ENCODE results near the gene SCN2B.
A peak's percentile ranks its signal among the peaks of the same experiment; 100 is the strongest.

SCN2B gene, protein sequence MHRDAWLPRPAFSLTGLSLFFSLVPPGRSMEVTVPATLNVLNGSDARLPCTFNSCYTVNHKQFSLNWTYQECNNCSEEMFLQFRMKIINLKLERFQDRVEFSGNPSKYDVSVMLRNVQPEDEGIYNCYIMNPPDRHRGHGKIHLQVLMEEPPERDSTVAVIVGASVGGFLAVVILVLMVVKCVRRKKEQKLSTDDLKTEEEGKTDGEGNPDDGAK

DNA sequence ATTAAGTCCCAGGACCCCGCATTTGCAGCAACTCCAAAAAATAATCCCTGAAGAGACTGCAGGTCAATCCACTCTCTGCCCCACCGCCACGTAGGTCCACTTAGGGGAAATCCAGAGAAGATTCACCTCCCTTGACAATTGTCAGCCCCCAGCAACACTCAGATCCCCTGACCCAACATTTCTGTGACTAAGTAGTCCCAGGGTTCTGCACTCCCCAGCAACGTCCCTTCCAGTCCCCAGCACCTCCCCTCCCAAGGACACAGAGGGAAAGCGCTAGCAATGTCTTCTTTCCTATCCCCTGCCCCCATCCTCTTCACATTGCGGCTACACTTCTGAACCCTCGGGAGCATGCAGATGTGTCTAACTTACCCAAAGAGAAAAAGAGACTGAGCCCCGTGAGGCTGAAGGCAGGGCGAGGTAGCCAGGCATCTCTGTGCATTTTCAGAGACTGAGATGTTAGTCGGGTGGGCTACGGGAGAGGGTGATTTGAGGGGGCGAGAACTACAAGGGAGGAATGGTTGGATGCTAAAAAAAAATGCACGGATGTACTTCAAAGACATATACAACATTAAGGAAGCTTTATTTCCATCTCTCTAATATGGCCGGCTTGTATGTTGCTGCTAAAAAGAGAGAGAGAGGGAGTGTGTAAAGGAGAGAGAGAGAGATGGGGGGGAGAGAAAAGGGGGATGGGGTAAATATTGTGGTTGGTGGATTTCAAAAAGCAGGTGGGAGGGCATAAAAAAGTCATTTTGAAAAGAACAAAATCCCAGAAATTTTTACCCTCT, at the start of gene SCN2B:
Gene SCN2B (minus strand): TSS at position 647 of the 785 bp plus-strand sequence. CDS start 208 bp downstream, at position 439.
- no peak for DNase-seq (ENCODE audit: low read depth)

DNA sequence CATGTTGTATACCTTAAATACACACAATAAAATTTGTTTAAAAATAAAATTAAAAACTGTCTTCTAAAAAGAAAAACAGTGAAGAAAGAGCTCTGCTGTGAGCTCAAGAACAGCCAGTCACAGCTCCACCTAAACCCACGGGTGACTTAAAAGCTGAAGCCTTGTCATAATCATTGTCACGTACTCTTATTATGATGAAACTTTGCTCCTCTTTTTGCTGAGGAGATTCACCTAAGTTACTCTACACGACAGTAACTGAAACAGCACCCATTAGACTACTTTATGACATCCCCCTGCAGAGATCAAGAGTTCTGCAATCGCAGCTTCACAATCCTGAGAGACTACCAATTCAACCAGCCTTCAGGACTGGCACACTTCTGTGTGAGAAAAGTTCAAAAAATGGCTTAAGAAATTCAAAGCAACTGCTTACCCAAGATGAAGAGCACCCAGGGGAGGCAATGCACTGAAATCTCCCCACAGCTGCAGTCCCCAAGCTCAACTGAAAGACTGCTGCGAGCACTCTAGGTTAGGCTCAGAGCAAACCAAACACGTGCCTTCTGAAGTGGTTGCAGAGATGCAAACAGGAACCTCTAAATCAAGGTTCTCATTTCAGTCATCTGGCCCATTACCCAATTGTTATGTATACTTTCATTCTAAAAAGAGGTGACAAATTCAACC, 48.2 kb upstream of the SCN2B start, which contains the start of gene JAML:
Gene JAML (minus strand): TSS at position 501 of the 678 bp plus-strand sequence. CDS start 10,145 bp downstream, outside the sequence.
- DNase-seq (ENCODE audit: low read depth), result no peak

DNA sequence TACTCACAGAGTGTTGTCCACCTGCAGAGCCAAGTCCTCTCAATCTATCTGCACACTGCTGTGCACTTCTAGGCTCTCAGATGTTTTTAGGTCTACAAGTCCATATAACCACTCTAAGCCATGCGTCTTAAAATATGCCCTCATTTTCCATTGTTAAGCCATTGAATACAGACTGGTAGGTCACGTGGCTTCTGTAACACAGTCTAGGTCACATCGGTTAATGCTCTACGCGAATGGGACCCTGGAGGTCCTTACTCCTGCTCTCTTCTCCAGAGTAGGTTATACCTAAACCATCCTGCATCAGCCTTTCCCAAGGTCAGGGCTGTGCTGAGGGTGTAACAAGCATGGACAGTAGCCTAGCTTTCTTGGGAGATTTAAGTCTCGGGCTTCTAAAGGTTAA, 47.6 kb upstream of the SCN2B start:
- no peak for DNase-seq (ENCODE audit: low read depth)

DNA sequence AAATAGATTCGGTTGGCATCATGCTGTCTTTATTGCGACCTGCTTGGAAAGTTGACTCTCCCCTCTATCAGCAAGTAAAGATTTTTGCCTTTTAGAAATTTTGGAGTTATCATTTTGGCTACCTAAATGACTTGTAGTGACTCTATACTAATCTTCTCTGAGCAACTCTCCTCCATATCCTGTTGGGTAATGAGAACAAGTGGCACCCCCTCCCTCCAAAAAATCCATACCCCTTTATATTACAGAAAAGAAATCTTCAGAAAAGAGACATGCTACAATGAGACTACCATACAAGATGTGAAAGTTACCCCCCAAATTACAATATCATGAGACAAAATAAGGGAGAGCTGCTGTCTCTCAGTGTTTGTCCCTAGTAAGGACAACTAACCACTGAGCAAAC, 47.1 kb upstream of the SCN2B start:
- DNase-seq (ENCODE audit: low read depth), result no peak

DNA sequence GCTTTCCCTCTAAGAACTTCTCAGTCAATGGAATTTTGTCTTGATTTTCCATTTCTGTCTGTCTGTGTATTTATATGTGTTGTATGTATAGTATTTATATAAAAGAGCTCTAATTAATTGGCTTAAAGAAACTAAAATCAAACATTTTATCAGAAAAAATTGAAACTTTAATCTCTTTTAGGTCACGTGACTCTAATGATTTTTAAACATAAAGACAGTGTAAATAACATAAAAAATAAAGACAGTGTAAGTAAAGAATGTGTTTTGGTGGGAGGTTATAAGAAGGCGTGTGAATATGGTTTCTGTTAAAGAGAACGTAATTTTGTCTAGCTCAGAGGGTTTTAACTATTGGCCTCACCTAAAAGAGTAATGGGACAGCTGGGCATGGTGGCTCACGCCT, 46.0 kb upstream of the SCN2B start:
- DNase-seq (ENCODE audit: low read depth), result no peak

DNA sequence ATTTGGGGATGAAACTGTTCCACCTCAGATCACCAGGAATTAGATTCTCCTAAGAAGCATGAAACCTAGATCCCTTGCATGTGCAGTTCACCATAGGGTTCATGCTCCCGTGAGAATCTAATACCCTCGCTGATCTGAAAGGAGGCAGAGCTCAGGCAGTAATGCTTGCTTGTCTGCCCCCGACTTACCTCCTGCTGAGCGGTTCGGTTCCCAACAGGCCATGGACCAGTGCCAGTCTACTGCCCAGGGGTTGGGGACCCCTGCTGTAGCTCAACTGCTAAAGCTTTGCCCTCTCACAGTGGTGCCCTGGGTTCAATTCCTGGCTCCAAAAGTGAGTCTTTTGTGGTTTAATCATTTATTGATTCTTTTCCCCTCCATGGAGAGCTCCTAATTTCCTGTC, 45.0 kb upstream of the SCN2B start:
- no peak for DNase-seq (ENCODE audit: low read depth)

DNA sequence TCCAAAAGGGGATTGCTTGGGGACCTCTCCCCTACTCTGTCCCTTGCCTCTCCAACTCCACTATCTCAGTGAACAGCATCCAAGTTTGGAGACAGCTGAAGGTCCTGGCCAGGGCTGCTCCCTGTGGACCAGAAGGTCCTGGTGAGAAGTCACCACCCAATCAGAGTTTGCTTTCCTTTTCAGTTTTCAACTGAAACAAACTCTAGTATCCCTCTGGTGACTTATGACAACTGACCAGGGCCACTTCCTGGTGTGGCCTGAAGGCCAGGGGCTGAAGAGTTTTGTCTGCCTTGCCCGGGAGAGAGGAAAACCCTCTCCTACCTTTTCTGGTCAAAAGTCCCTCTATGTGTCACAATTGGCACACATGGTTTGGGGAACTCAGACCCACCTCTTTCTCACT, 43.3 kb upstream of the SCN2B start:
- DNase-seq (ENCODE audit: low read depth), result no peak

DNA sequence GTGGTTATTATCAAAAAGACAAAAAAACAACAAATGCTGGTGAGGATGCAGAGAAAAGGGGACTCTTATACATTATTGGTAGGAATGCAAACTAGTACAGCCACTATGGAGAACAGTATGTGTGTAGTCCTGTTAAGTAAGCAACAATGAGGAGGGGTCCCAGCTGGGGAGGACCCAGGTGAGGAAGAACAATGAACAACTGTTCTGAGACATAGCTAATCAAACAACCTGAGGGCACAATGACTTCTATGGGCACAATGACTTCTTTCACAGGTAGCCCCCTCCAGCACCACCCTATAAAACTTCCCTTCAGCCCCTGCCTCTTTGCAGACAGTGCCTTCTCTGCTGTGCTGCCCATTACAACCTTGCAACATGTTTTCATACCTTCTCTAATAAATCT, 42.8 kb upstream of the SCN2B start:
- no peak for DNase-seq (ENCODE audit: low read depth)

DNA sequence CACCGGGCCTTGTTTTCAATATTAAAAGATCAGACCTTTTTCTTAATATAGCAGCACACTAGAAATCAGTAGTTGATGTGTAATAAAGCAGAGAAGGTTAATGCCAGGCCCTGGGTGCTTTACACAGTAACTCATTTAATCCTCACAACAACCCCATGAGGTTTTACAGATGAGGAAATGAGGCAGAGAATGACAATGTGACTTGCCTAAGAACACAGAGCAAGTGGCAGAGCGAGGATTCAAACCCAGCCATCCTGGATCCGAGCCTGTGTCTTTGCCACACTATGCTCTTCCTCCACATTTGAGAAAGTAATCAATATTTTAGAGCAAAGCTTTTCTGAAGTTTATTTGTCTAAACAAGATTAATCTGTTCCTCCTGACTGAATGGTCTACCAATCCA, 41.1 kb upstream of the SCN2B start:
- no peak for DNase-seq (ENCODE audit: low read depth)

DNA sequence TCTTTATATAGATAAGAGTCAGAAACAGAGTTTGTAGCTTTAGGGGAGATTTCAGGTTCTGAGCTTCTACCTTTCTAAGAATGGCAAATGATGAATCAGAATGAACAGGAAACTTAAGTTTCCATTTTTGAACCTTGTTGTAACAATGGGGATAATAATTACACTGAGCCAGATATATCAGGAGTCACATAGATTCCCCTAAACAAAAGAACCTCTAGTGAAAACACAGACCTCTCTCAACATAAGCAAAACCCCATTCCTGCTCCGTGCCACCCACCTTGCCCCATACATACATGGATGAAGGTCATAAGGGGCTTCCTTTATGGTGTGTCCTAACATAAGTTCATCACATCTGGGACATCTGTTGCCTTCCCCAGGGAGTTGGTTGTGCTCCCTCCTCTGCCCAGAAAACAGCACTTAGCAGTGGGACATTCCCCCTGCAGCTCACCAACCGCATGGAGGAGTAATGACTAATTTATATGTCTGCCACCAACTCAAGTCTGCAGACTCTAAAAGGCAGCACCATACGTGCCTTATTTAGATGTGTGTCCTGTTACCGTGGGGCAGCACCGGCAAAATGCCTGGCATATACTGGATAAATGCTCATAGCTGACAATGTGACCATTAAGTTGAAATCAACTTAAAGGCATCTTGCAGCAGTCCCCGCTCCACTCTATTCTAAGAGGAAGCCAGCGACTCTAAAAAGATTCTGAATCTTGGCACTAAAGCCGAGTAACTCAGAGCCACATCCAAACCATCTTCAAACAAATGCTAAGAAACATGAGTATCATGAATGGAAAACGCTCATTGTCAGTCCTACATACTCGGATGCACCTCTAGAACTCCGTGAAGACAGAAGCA, 40.4 kb upstream of the SCN2B start:
- no peak for DNase-seq (ENCODE audit: low read depth)

DNA sequence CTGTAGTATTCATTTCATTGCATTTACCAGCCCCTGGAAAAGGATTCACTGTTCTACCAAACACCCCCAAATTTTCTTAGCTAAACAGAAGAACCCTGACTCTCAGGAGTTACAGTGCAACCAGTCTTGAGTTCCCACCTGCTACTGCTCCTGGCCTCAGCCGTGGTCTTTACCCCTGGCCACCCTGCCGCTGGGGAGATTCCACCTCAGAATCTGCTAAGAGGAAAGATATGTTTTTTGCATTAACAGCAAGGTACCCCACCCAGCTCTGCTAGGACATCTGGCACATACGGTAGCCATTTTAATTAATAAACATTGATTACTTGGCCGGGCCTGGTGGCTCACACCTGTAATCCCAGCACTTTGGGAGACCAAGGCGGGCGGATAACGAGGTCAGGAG, 39.3 kb upstream of the SCN2B start:
- DNase-seq (ENCODE audit: low read depth), result no peak

DNA sequence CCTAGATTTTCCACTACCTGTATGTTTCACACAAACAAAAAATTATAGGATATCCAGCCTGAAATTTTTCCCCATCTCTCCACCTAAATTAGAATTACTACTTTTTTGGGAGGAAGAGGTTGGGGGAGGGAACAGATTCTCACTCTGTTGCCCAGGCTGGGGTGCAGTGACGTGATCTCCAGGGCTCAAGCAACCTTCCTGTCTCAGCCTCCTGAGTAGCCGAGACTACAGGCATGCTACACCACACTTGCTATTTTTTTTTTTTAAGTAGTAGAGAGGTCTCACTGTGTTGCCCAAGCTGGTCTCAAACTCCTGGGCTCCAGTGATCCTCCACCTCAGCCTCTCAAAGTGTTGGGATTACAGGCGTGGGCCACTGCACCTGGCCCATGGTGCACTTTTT, 38.8 kb upstream of the SCN2B start:
- DNase-seq (ENCODE audit: low read depth), result no peak

DNA sequence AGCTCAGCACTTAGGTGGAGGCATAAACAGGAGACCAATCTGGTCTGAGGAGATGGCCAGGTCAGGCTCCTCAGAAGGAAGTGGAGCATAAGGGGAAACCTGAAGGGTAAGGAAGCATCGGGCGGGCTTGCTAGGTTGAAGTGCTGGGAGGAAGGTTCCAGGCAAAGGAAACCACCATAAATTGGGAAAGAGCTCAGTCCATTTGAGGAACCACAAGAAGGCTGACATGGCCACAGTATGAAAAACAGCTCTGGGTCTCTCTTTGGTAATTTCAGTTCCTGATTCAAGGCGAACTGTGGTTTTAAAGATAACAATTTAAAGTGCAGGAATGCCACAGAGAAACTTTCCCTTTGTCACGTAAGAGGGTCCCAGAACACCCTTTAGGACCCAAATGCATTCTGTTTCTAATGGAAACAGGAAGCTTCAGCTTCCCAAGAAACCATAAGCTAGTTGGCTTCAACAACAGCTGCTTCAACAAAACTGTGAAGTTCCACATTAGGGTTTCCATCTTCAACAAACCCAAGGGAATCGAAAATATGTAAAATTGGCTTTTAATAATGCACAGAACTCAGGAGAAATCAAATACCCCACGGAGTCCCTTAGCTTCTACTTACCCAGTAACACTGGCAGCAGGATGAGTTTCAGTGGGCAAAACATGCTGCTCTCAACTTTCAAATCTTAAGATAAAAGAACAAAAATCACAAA, 37.9 kb upstream of the SCN2B start:
- no peak for DNase-seq (ENCODE audit: low read depth)

DNA sequence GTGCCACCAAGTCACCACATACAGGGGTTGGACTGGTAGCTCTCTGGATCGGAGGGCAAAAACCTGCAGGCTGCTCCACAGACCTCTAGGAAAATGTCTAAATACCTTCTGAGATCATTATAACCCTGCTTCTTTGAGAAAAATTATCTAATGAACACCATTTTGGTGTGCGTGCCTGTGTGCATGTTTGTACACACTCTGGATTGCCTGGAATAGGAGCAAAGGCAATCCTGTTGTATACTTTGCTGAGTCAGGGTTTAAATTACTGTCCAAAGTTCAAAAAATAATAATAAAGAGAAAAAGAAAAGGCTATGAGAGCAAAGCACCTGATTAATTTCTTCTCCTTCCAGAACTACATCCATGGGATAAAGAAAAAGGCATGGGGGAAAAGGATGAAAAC, 37.3 kb upstream of the SCN2B start:
- no peak for DNase-seq (ENCODE audit: low read depth)

DNA sequence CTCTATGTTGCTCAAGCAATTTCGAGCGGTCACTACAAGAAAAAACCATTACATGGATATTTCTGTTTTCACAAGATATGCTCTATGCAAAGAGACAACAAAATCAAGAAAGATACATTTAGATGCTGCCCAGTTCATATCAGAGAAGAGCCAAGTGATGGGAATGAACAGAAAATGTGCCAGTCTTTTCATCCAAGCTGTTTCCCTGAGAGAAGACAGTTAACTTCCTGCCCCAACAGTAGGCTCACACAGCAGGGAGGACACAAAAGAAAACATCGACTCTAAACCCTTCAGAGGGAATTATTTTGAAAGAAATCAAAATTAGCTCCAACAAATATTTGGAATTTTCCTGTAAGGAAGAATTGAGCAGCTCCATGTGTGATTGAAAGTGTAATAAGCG, 36.8 kb upstream of the SCN2B start:
- DNase-seq (ENCODE audit: low read depth), result no peak

DNA sequence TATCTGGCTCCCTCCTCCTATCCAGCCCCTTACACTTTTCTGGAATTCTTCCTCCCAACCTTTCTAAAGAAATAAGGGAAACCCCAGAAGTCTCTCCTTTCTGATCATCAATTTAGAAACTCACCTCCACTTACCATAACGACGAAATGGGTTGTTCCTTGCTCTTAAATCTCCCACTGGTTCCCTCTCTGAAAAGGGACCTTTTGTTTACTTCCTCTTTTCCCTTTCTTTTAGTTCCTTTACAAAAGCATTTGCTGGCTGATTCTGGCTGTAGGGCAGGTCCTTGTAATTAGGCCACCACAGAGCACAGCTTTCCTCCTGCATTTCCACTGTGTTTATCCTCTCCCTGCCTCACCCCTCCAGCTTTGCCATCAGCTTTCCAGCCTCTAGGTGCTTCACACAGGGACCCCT, 36.3 kb upstream of the SCN2B start:
- no peak for DNase-seq (ENCODE audit: low read depth)

DNA sequence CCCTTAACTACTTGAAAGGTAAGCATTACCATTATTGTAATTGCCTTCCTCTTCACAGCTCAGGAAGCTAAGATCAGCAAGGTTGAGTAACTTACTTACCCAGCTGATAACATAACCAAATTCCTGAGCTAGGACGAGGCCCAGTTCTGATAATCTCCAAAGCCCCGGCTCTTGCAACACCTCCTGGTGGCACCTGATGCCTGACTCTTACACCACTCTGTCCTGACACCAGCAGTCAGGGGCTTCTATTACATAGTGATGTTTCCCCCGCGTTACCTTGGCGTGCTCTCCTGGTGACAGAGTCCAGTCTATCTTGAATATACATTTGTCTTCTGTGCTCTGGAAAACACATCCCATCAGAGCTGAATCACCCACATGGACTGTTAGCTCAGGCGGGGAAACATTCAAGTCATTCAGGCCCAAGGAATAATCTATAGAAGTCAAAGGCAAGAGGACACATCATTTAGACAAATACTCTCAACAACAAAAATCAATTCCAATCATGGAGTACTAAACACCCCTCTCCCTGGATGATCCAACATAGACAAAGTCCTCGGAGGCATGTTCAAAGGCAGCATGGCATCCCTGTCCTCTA, 35.8 kb upstream of the SCN2B start:
- DNase-seq (ENCODE audit: low read depth), result peak; percentile 65

DNA sequence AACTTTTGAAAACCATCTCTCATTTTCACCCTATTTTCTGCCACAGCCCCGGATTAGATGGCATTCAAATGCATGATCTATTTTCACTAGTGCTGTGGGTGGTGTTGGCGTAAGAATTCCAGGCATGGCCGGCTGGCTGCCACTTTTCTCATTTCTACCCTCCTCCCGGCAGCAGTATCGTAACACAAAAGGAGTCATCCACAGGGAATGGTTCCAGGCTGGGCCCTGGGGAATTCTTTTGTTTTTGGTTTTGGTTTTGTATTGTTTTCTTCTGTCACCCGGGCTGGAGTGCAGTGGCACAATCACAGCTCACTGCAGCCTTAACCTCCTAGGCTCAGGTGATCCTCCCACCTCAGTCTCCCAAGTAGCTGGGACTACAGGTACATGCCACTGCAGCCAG, 34.6 kb upstream of the SCN2B start:
- DNase-seq (ENCODE audit: low read depth), result no peak

DNA sequence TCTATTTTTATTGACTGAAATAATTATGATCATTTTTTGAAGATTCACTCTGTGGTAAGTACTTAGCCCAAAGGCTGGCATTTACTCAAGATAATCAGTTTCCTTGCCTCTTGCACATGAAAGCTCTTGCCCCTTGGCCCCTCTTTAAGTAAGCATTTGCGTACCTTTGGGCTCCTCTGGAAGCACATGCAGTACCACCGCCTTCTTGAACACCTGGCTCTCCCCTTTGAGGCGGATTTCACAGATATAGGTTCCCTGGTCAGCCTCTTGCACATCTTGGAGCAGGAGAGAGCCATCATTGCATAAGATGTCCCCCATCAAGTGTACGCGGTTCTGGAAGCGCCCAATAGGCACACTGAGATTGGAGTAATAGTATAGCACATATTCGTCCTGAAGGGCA, 33.9 kb upstream of the SCN2B start:
- DNase-seq (ENCODE audit: low read depth), result no peak

DNA sequence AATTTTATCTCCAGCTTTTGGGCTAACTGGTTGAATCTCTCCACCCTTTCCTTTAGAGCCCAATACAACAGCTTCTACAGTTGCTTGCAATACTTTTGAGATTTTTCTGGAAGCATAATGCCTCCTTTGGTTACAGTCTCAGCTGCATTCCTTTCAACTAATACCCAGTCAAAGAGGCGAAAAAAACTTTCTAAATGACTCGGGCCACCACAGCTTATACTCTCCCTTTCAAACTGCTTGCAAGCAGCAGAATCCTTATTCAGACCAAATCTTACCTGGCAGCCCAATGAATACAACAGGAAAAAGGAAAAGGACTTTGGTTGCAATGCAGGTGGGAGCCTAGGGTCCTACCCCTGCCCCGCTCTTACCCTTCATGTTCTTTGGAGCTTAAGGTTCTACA, 32.6 kb upstream of the SCN2B start:
- DNase-seq (ENCODE audit: low read depth), result no peak

DNA sequence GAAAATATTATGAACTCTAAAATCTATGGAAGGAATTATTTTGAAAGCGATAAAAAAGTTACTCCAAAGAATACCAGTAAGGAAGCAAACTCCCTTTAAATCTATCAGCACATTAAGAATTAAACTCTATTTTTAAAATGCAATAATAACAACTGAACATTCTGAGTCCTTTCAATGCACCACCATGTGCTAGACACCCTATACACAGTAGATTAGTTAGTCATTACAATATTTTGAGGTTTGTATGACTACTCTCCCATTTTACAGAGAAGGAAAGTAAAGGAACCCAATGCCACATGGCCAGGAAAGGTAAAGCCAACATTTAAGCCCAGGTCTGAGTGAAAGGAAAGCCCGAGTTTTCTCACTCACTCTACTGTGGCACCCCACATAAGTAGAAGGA, 30.6 kb upstream of the SCN2B start:
- no peak for DNase-seq (ENCODE audit: low read depth)

All from amniotic epithelial cell (primary cell).